SIG-M5 treated with dmso at 0.1 percent for 504 hours (cell line): Measurements from ENCODE around the gene PNPLA2.

Source experiments
- DNase-seq: peaks from one replicate; lab custom pipeline; 2025; ENCODE audit not compliant: unreplicated experiment; lab: John Stamatoyannopoulos, UW

PNPLA2 gene

GRCh38 chr11:798093-798713 is 20.5 kb upstream of the PNPLA2 start, which contains the start of gene SLC25A22:
TSS of gene SLC25A22 (minus strand) at chr11:798281. CDS start at chr11:795006, 3,275 bp downstream.
- peak; percentile 54 for DNase-seq

GRCh38 chr11:799641-800316 is 18.9 kb upstream of the PNPLA2 start:
- DNase-seq, result no peak

DNA sequence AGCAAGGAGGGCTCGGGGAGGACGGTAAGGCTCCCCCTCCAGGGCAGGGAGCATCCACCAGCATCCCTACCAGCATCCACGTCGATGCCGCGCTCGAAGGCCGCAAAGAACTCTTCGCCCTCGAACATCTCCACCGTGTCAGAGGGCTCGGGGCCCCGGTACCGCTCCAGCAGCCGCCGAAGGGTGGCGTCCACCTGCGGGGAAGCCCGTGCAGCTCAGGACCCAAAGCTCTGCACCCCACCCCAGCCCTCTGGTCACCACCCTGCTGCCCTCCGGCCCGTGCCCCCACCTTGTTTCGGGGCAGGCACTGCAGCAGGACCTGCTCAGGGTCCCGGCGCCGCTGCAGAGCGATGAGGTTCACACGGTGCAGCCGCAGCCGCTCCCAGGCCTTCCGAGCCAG is 18.2 kb upstream of the PNPLA2 start:
- DNase-seq, result no peak

DNA sequence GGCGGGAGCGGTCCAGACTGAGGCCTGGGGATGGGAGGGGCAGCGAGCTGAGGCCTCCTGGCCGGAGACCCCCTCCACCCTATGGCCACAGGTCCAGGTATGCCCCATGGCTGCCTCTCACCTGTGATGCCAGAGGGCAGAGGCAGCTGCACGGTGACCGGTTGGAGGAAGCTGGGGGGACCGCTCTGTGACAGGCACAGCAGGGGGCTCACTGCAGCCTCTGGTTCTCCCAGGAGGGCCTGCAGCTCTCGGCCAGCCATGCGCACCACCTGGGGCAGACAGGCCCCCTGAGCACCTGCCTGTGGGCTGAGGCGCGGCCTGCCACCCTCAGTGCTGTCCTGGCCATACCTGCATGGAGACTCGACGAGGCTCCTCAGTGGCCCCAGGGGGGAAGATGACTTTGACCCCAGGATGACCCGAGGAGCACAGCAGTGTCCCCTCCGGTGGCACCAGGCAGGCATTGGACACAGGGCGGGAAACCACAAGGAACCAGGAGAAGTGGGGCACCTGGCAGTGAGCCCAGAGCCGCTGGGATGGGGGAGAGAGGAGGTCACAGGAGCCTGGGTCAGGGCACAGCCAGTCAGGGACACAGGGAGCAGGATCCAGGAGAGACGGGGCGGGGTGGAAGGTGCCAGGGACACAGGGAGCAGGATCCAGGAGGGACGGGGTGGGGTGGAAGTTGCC is 17.5 kb upstream of the PNPLA2 start:
- DNase-seq, result no peak

DNA sequence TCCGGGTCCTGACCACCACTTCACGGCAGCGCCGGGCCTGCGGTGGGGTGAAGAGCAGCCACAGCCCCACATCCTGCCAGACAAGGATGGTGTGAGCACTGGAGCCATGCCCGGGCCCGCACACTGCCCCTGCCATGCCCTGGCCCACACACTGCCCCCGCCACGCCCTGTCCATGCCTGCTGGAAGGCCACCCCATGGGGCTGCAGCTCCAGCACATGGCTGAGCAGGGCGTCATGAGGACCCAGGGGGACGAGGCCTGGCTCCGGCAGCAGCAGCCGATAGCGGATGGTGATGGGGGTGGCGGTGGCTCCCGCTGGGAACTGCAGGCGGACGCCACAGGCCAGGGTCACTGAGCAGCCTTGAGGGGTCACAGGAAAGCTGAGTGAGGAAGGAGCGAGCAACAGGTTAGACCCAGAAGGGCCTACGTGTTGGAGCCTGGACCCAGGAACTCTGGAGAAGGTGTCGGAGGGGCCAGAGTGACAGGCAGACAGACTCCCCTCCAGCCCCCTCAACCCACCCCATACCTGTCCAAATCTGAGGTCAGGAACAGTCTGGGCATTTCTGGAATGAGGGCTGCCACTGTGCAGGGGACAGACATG is 16.6 kb upstream of the PNPLA2 start:
- no peak for DNase-seq

- no peak for DNase-seq
Measured at GRCh38 chr11:802693-803466, 15.8 kb upstream of the PNPLA2 start.

DNA sequence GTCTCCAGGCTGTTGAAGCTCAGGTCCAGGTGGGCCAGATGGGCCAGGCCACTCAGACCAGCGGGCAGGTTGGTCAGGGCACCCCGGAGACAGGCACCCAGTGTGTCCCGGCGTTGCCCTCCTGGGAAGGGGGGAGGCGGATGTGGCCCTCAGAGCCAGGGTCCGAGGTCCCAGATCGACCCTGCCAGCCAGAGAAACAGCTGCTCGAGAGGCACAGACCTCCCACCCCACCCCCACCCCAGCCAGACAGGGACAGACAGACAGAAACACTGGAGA is 15.3 kb upstream of the PNPLA2 start:
- no peak for DNase-seq

- DNase-seq, result no peak
Measured at GRCh38 chr11:803770-804598, 14.7 kb upstream of the PNPLA2 start.

- no peak for DNase-seq
Measured at GRCh38 chr11:804599-804964, 14.1 kb upstream of the PNPLA2 start.

- DNase-seq, result no peak
Measured at GRCh38 chr11:808427-809286, 10.1 kb upstream of the PNPLA2 start.

DNA sequence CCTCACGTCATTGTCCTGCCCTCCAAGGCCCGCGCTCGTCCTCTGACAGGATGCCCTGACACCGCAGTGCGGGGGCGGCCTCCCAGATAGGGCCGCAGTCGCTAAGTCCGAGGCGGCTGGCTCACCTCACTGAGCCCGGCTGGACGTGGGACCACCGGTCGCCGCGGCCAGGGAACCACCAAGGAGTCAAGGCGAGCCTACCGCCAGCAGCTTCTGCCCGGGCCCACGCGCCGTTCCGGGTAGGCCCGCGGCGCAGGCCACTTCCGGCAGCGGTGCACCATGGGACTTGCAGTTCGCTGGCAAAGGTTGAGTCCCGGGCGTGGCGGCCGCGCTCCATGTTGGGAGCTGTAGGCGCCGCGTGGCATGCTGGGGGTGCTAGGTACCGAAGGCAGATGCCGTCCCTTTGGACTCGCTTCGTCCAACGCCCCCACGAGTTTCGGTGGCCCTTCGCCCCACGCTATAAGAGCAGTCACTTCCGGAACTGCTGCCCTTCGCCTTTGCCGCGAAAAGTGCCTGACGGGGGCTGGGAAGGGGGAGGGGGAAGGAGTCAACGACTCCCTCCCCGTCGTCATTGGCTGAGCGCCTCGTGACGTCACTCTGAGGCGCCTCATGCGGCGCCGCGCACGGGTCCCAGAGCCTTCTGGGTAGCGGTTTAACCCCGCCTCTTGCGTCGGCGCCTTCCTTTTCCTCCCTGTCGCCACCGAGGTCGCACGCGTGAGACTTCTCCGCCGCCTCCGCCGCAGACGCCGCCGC is 9.3 kb upstream of the PNPLA2 start, which contains the start of gene RPLP2:
Gene RPLP2 (plus strand): TSS at position 681 of the 753 bp plus-strand sequence. CDS start 268 bp downstream, outside the sequence.
- peak; percentile 85 for DNase-seq

- no peak for DNase-seq
Measured at GRCh38 chr11:810040-810567, 8.6 kb upstream of the PNPLA2 start.

GRCh38 chr11:811446-812245 is 7.1 kb upstream of the PNPLA2 start:
- no peak for DNase-seq

DNA sequence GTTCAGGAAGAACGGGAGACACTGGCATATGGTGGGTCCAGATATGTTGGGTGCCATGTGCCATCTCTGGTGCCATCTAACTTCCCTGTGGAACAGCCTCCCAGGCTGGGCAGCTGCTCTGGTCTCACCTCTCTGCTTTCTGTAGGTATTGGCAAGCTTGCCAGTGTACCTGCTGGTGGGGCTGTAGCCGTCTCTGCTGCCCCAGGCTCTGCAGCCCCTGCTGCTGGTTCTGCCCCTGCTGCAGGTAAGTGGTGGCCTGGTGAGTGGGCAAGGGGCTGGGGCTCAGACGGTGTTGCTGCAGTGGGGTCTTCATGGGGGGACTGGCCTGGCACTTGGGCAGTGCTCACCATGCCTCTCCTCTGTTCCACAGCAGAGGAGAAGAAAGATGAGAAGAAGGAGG is 6.3 kb upstream of the PNPLA2 start:
- DNase-seq, result no peak

DNA sequence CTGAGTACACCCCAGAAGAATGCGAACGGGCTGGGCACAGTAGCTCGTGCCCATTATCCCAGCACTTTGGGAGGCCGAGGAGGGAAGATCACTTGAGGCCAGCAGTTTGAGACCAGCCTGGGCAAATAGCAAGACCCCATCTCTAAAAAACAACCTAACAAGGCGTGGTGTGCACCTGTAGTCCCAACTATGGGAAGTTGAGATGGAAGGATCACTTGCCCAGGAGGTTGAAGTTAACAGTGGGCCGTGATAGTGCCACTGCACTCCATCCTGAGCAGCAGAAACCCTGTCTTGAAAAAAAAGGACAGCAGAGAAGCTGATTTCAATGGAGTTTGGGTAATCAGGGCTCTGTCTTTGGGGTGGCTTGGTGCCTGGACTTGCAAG is 5.7 kb upstream of the PNPLA2 start:
- DNase-seq, result no peak

DNA sequence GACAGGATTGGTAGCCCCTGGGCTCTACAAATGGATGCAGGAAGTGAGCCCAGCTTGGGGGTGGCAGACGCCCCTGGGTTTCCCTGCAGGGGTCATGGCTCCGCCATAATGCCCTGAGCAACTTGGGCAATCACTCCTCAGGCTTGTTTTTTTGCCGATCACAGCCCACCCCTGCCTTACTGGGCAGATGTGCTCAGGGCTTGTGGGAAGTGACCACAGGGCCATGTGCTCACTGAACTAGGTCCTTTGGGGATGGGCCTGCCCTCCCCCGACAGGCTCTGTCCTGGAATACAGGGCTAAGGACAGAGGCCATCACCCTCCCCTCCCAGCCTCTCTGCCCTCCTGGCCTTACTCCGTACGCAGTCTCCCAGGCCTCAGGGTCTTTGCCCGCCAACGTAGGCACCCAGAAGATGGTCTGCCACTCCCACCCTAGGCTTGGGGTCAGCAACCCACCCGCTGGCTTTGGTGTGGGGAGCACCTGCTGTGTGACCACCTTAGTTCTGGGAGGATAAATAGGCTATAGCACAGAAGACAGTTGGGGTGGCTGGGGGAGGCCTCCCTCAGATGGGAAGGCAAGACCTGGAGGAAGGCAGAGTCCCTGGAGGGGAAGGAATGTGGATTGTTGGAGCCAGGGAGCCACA is 5.1 kb upstream of the PNPLA2 start:
- no peak for DNase-seq
